ENCODE data around the gene ELMO1. TPM values are rescaled to one million over a fixed set of nuclear protein-coding genes. Genes with fewer than 3 reads are reported as not detected.
A peak's percentile ranks its signal among the peaks of the same experiment; 100 is the strongest.

ELMO1 gene
- total and polyA plus RNA-seq, 10 of the 15 experiments (the other 5 are each of a cell fraction or from before 2014, with no cell fraction given), result 22.6 to 85.9 (median 56.6) TPM

DNA sequence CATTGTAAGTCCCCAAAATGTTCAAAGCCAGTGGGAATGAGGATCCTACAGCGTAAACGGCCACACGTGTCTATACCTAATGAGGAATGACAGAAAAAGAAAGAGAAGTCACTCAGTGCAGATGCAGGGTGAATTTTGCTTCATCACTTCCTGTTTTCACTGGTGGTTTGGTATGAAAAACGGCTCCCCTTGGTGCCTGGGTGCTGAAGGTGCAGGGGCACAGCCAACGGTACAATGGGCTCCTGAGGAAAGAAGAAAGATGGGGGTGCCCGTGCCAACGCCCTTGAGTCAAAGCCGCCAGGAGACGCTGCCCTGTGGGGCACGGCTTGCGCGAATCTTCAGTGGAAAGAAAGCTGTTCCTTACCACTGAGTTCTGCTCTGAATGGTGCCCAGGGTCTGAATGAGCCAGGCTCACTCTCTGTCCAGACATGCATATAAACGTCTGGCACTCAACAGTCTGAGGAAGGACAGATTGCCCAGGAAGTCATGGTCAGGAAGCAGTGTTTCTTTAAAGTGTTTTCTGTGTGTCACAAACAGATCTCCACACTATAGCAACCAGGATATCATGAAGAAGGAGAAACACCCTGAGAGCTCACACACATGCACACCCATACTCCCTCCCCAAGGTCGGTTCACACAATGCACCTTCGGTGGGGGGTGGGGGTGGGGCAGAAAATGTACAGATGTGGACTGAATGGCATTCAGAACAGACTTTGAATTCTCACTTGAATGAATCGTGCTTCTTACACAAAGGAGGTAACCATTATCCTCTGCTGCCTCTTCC is 105.8 kb downstream of the ELMO1 start (continued):
- TF ChIP-seq, protein P1, sequence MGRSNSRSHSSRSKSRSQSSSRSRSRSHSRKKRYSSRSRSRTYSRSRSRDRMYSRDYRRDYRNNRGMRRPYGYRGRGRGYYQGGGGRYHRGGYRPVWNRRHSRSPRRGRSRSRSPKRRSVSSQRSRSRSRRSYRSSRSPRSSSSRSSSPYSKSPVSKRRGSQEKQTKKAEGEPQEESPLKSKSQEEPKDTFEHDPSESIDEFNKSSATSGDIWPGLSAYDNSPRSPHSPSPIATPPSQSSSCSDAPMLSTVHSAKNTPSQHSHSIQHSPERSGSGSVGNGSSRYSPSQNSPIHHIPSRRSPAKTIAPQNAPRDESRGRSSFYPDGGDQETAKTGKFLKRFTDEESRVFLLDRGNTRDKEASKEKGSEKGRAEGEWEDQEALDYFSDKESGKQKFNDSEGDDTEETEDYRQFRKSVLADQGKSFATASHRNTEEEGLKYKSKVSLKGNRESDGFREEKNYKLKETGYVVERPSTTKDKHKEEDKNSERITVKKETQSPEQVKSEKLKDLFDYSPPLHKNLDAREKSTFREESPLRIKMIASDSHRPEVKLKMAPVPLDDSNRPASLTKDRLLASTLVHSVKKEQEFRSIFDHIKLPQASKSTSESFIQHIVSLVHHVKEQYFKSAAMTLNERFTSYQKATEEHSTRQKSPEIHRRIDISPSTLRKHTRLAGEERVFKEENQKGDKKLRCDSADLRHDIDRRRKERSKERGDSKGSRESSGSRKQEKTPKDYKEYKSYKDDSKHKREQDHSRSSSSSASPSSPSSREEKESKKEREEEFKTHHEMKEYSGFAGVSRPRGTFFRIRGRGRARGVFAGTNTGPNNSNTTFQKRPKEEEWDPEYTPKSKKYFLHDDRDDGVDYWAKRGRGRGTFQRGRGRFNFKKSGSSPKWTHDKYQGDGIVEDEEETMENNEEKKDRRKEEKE (IDR thresholded peaks at IDR 0.05), result no peak
- TF ChIP-seq YY1 (IDR thresholded peaks at IDR 0.05; ENCODE audit: low read depth, low read length) (peak; percentile 64; the same call in 1 of the 2 replicates), STAT3 (IDR thresholded peaks at IDR 0.05; ENCODE audit: low read depth, low read length) (no peak), TCF12 (IDR thresholded peaks at IDR 0.05; ENCODE audit: low read depth, low read length) (no peak), HDGF (IDR thresholded peaks at IDR 0.05) (no peak), SRF (IDR thresholded peaks at IDR 0.05; ENCODE audit: low read depth in 2 of 2, low read length in 2 of 2) (no peak), RUNX3 (IDR thresholded peaks at IDR 0.05; ENCODE audit: low read length) (peak; percentile 75), SMAD1 (IDR thresholded peaks at IDR 0.05; ENCODE audit: low read depth, partially characterized antibody) (no peak), TCF3 (IDR thresholded peaks at IDR 0.05; ENCODE audit: borderline replicate concordance, insufficient read depth, low read depth, low read length) (no peak), ZNF622 (IDR thresholded peaks at IDR 0.05) (no peak), KLF5 (IDR thresholded peaks at IDR 0.05; ENCODE audit: partially characterized antibody) (no peak), SREBF2 (IDR thresholded peaks at IDR 0.05; ENCODE audit: low read length) (no peak)
- TF ChIP-seq, protein P2, sequence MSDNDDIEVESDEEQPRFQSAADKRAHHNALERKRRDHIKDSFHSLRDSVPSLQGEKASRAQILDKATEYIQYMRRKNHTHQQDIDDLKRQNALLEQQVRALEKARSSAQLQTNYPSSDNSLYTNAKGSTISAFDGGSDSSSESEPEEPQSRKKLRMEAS (IDR thresholded peaks at IDR 0.05; ENCODE audit: low read depth, low read length), result peak; percentile 72
- TF ChIP-seq, protein P3, sequence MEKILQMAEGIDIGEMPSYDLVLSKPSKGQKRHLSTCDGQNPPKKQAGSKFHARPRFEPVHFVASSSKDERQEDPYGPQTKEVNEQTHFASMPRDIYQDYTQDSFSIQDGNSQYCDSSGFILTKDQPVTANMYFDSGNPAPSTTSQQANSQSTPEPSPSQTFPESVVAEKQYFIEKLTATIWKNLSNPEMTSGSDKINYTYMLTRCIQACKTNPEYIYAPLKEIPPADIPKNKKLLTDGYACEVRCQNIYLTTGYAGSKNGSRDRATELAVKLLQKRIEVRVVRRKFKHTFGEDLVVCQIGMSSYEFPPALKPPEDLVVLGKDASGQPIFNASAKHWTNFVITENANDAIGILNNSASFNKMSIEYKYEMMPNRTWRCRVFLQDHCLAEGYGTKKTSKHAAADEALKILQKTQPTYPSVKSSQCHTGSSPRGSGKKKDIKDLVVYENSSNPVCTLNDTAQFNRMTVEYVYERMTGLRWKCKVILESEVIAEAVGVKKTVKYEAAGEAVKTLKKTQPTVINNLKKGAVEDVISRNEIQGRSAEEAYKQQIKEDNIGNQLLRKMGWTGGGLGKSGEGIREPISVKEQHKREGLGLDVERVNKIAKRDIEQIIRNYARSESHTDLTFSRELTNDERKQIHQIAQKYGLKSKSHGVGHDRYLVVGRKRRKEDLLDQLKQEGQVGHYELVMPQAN (conservative IDR thresholded peaks at IDR 0.05), result peak; percentile 80
- TF ChIP-seq, protein P4, sequence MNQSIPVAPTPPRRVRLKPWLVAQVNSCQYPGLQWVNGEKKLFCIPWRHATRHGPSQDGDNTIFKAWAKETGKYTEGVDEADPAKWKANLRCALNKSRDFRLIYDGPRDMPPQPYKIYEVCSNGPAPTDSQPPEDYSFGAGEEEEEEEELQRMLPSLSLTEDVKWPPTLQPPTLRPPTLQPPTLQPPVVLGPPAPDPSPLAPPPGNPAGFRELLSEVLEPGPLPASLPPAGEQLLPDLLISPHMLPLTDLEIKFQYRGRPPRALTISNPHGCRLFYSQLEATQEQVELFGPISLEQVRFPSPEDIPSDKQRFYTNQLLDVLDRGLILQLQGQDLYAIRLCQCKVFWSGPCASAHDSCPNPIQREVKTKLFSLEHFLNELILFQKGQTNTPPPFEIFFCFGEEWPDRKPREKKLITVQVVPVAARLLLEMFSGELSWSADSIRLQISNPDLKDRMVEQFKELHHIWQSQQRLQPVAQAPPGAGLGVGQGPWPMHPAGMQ (IDR thresholded peaks at IDR 0.05; ENCODE audit: borderline replicate concordance), result no peak
- TF ChIP-seq, protein P5, sequence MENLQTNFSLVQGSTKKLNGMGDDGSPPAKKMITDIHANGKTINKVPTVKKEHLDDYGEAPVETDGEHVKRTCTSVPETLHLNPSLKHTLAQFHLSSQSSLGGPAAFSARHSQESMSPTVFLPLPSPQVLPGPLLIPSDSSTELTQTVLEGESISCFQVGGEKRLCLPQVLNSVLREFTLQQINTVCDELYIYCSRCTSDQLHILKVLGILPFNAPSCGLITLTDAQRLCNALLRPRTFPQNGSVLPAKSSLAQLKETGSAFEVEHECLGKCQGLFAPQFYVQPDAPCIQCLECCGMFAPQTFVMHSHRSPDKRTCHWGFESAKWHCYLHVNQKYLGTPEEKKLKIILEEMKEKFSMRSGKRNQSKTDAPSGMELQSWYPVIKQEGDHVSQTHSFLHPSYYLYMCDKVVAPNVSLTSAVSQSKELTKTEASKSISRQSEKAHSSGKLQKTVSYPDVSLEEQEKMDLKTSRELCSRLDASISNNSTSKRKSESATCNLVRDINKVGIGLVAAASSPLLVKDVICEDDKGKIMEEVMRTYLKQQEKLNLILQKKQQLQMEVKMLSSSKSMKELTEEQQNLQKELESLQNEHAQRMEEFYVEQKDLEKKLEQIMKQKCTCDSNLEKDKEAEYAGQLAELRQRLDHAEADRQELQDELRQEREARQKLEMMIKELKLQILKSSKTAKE (IDR thresholded peaks at IDR 0.05; ENCODE audit: low read depth, poor library complexity, severe bottlenecking), result peak; percentile 21
- TF ChIP-seq, protein P6, sequence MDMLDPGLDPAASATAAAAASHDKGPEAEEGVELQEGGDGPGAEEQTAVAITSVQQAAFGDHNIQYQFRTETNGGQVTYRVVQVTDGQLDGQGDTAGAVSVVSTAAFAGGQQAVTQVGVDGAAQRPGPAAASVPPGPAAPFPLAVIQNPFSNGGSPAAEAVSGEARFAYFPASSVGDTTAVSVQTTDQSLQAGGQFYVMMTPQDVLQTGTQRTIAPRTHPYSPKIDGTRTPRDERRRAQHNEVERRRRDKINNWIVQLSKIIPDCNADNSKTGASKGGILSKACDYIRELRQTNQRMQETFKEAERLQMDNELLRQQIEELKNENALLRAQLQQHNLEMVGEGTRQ (IDR thresholded peaks at IDR 0.05; ENCODE audit: borderline replicate concordance, low read depth, low read length), result no peak; the same call in 1 of the 2 replicates

Data from GM12878 (cell line).